GM19324 (cell line): ENCODE data around the gene APOBEC3C.
"Not testable (repeated sequence)": the region's sequence is repeated elsewhere in the genome, so short reads cannot be mapped to it uniquely, and the experiment has no call there.

Experiments used
- ATAC-seq: cut with Tn5 transposase; IDR thresholded peaks from one replicate; pipeline ENCODE4 v1.9.1; 2021; ENCODE audit warnings: mild to moderate bottlenecking, moderate library complexity; ENCODE audit not compliant: unreplicated experiment, low FRiP score

Gene APOBEC3C

DNA sequence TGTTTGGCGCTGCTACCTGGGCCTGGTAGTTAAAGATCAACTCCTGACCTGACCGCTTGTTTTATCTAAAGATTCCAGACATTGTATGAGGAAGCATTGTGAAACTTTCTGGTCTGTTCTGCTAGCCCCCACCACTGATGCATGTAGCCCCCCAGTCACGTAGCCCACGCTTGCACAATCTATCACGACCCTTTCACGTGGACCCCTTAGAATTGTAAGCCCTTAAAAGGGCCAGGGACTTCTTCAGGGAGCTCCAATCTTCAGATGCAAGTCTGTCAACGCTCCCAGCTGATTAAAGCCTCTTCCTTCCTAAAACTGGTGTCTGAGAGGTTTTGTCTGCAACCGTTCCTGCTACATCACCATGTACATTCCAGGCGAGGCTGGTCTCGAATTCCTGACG is 41.6 kb downstream of the APOBEC3C start:
- no peak for ATAC-seq

DNA sequence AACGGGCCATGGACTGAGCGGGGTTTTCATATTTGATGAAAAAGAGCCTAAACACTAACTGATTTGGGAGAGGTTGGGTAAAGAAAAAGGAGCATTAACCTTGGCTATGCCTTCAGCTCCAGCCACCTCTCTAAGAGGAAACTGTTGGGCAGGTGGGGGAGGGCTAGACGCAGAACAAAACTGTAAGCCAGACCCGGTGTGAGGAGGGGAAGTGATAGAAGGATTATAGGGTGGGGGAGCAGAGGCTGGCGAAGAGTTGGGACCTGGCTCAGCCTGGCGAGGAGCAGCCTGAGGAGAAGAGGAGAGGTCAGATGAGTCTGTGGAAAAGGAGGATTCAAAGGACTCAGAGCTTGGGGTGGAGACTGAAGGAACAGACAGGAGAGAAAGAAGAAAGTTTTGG is 47.2 kb downstream of the APOBEC3C start:
- not testable (repeated sequence) for ATAC-seq

GRCh38 chr22:39061951-39062350 is 47.9 kb downstream of the APOBEC3C start:
- not testable (repeated sequence) for ATAC-seq

GRCh38 chr22:39063904-39064303 is 49.8 kb downstream of the APOBEC3C start:
- ATAC-seq, result peak; percentile 61

DNA sequence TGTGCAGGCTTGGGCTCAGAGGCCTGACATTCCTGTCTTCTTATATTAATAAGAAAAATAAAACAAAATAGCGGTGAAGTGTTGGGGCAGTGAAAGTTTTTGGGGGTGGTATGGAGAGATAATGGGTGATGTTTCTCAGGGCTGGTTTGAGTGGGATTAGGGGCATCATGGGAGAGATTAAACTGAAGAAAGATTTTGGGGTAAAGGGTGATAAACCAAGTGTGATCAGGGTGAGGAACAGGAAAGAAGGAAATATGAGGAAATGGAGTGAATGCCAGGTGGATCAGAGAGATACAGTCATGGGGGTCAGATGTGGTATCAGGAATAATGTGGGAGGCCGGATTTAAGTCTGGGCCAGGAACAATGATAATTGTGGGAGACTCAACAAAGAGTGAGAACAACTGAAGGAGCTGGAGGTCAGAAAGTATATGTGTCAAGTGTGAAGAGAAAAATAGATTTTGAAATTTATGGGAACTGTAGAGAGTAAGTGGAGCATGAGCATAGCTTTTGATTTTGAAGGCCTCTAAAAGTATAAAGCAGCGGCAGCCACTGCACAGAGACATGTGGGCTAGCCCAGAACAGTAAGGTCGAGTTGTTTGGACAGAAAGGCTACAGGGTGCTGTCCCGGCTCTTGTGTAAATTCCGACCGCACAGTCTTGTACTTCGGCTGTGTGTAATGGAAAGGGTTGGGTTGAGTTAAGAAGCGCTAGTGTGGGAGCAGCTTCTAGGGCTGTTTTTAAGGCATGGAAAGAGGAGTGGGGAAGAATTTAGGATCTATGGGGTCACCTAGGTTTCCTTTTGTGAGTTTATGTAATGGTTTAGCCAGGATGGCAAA is 52.6 kb downstream of the APOBEC3C start:
- not testable (repeated sequence) for ATAC-seq

GRCh38 chr22:39068033-39068785 is 54.2 kb downstream of the APOBEC3C start:
- no peak for ATAC-seq
